ENCODE results near the gene ATRAID. TPM values are rescaled to one million over a fixed set of nuclear protein-coding genes. Genes with fewer than 3 reads are reported as not detected.

The ATRAID gene
- total and polyA plus RNA-seq, 2 of the 8 experiments (the other 6 are each of a cell fraction or from before 2014, with no cell fraction given), result 109 to 280 TPM

DNA sequence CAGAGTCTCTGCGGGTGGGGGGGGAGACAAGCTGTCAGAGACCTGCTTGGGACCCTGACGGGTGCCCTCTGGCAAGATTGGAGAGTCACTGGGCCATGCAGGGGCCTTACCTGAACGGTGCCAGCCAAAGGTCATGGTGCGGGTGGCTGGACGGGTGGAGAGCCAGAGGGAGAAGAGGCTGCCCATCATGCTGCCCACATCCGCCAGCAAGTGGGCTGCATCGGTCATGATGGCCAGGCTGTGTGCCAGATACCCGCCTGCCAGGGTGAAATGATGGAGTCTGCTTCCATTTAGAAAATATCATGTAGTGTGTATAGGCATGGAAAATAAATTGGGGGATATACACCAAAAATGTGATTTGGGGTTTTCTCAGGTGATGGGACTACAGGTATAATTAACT lies 46.2 kb downstream of the ATRAID start (continued):
- TF ChIP-seq, protein P1, sequence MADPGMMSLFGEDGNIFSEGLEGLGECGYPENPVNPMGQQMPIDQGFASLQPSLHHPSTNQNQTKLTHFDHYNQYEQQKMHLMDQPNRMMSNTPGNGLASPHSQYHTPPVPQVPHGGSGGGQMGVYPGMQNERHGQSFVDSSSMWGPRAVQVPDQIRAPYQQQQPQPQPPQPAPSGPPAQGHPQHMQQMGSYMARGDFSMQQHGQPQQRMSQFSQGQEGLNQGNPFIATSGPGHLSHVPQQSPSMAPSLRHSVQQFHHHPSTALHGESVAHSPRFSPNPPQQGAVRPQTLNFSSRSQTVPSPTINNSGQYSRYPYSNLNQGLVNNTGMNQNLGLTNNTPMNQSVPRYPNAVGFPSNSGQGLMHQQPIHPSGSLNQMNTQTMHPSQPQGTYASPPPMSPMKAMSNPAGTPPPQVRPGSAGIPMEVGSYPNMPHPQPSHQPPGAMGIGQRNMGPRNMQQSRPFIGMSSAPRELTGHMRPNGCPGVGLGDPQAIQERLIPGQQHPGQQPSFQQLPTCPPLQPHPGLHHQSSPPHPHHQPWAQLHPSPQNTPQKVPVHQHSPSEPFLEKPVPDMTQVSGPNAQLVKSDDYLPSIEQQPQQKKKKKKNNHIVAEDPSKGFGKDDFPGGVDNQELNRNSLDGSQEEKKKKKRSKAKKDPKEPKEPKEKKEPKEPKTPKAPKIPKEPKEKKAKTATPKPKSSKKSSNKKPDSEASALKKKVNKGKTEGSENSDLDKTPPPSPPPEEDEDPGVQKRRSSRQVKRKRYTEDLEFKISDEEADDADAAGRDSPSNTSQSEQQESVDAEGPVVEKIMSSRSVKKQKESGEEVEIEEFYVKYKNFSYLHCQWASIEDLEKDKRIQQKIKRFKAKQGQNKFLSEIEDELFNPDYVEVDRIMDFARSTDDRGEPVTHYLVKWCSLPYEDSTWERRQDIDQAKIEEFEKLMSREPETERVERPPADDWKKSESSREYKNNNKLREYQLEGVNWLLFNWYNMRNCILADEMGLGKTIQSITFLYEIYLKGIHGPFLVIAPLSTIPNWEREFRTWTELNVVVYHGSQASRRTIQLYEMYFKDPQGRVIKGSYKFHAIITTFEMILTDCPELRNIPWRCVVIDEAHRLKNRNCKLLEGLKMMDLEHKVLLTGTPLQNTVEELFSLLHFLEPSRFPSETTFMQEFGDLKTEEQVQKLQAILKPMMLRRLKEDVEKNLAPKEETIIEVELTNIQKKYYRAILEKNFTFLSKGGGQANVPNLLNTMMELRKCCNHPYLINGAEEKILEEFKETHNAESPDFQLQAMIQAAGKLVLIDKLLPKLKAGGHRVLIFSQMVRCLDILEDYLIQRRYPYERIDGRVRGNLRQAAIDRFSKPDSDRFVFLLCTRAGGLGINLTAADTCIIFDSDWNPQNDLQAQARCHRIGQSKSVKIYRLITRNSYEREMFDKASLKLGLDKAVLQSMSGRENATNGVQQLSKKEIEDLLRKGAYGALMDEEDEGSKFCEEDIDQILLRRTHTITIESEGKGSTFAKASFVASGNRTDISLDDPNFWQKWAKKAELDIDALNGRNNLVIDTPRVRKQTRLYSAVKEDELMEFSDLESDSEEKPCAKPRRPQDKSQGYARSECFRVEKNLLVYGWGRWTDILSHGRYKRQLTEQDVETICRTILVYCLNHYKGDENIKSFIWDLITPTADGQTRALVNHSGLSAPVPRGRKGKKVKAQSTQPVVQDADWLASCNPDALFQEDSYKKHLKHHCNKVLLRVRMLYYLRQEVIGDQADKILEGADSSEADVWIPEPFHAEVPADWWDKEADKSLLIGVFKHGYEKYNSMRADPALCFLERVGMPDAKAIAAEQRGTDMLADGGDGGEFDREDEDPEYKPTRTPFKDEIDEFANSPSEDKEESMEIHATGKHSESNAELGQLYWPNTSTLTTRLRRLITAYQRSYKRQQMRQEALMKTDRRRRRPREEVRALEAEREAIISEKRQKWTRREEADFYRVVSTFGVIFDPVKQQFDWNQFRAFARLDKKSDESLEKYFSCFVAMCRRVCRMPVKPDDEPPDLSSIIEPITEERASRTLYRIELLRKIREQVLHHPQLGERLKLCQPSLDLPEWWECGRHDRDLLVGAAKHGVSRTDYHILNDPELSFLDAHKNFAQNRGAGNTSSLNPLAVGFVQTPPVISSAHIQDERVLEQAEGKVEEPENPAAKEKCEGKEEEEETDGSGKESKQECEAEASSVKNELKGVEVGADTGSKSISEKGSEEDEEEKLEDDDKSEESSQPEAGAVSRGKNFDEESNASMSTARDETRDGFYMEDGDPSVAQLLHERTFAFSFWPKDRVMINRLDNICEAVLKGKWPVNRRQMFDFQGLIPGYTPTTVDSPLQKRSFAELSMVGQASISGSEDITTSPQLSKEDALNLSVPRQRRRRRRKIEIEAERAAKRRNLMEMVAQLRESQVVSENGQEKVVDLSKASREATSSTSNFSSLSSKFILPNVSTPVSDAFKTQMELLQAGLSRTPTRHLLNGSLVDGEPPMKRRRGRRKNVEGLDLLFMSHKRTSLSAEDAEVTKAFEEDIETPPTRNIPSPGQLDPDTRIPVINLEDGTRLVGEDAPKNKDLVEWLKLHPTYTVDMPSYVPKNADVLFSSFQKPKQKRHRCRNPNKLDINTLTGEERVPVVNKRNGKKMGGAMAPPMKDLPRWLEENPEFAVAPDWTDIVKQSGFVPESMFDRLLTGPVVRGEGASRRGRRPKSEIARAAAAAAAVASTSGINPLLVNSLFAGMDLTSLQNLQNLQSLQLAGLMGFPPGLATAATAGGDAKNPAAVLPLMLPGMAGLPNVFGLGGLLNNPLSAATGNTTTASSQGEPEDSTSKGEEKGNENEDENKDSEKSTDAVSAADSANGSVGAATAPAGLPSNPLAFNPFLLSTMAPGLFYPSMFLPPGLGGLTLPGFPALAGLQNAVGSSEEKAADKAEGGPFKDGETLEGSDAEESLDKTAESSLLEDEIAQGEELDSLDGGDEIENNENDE (IDR thresholded peaks at IDR 0.05; ENCODE audit: insufficient replicate concordance, low read length), result no peak
- TF ChIP-seq KDM1A (IDR thresholded peaks at IDR 0.05; ENCODE audit: borderline replicate concordance, low read length), result no peak
- no peak for TF ChIP-seq SIN3A (conservative IDR thresholded peaks at IDR 0.05 in 1 of 2, IDR thresholded peaks at IDR 0.05 in 1 of 2; ENCODE audit: low read depth in 1 of 2, low read length in 2 of 2)
- TF ChIP-seq SP2 (IDR thresholded peaks at IDR 0.05; ENCODE audit: low read length), result no peak

All from H1 (cell line).